Osteocyte (in vitro differentiated cells): ENCODE measurements around the gene HSD11B1. TPM values are rescaled to one million over a fixed set of nuclear protein-coding genes. Genes with fewer than 3 reads are reported as not detected.
A peak's percentile ranks its signal among the peaks of the same experiment; 100 is the strongest.

Experiments used
- DNase-seq: peaks from one replicate; pipeline ENCODE4 v3.0.0; 2021; ENCODE audit warnings: mixed read lengths; ENCODE audit not compliant: unreplicated experiment; ENCODE audit errors: extremely low spot score
- H3K27ac Mint-ChIP-seq: one replicate; pipeline ENCODE4 v1.8.0; 2021; ENCODE audit warnings: mild to moderate bottlenecking, mixed read lengths; ENCODE audit not compliant: unreplicated experiment
- H3K27me3 Mint-ChIP-seq: one replicate; pipeline ENCODE4 v1.8.0; 2021; ENCODE audit warnings: mixed read lengths; ENCODE audit not compliant: unreplicated experiment
- H3K36me3 Mint-ChIP-seq: one replicate; pipeline ENCODE4 v1.8.0; 2021; ENCODE audit warnings: mixed read lengths; ENCODE audit not compliant: unreplicated experiment
- H3K4me1 Mint-ChIP-seq: one replicate; pipeline ENCODE4 v1.8.0; 2021; ENCODE audit warnings: mixed read lengths; ENCODE audit not compliant: unreplicated experiment
- H3K4me3 Mint-ChIP-seq: one replicate; pipeline ENCODE4 v1.8.0; 2021; ENCODE audit warnings: mild to moderate bottlenecking, moderate library complexity, mixed read lengths; ENCODE audit not compliant: unreplicated experiment
- H3K9me3 Mint-ChIP-seq: one replicate; pipeline ENCODE4 v1.8.0; 2021; ENCODE audit warnings: mixed read lengths; ENCODE audit not compliant: unreplicated experiment
- total RNA-seq: library from RNA; stranded (reverse); gene quantifications from 2 replicates; pipeline ENCODE4 v1.2.1, GENCODE V29; 2021
- TF ChIP-seq, protein P1 (sequence below): fragments of 200-600 bp; sonication (generic); IDR thresholded peaks from 2 replicates; pipeline ENCODE4 v1.5.0; 2021; ENCODE audit warnings: antibody characterized with exemption, mild to moderate bottlenecking, moderate library complexity

The HSD11B1 gene
- total RNA-seq, 1 donor from 2014 or later = not detected

DNA sequence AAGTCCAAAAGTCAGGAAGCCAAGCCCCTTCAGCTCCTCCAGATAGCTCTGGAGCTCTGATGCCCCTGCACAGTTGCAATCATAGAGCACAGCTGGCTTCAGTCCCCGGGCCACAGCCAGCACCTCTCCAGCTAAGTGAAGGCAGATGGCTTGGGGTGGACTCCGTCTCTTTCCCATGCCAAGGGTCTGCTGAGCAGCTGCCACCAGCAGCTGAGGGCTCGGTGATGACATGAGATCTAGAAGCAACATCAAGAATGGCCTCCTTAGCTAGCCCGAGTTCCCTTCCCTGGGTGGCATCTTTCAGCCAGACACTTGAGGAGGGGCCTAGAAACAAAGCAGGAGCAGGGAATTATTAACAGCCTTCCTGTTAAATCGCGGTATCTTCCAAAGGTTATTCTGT, 78.7 kb downstream of the HSD11B1 start:
- TF ChIP-seq, protein P1, sequence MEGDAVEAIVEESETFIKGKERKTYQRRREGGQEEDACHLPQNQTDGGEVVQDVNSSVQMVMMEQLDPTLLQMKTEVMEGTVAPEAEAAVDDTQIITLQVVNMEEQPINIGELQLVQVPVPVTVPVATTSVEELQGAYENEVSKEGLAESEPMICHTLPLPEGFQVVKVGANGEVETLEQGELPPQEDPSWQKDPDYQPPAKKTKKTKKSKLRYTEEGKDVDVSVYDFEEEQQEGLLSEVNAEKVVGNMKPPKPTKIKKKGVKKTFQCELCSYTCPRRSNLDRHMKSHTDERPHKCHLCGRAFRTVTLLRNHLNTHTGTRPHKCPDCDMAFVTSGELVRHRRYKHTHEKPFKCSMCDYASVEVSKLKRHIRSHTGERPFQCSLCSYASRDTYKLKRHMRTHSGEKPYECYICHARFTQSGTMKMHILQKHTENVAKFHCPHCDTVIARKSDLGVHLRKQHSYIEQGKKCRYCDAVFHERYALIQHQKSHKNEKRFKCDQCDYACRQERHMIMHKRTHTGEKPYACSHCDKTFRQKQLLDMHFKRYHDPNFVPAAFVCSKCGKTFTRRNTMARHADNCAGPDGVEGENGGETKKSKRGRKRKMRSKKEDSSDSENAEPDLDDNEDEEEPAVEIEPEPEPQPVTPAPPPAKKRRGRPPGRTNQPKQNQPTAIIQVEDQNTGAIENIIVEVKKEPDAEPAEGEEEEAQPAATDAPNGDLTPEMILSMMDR = no peak
- Mint-ChIP-seq H3K27me3 (peaks cover 22% of the 10 kb centered on the region), H3K9me3 (no peaks in the 10 kb centered on the region), H3K36me3 (no peaks in the 10 kb centered on the region), H3K27ac (no peak overlapping the region), H3K4me3 (peak overlapping the region; percentile 96), H3K4me1 (peaks cover 12% of the 10 kb centered on the region)
- DNase-seq = no peak

Other genes with a start within 250 kb of the HSD11B1 start
- gene CAMK1G, start 121.1 kb upstream of the HSD11B1 start, total RNA-seq = not detected in 2 replicates
- gene LAMB3, start 52.4 kb upstream of the HSD11B1 start, total RNA-seq = 2.6 and 4.1 TPM in 2 replicates
- 0.40 TPM in 1 of 2 replicates, not detected in the other for gene G0S2, start 29.4 kb upstream of the HSD11B1 start, total RNA-seq
- not detected in 2 replicates for gene TRAF3IP3, start 51.2 kb downstream of the HSD11B1 start, total RNA-seq
- 1.6 TPM in 2 replicates for gene C1orf74, start 79.7 kb downstream of the HSD11B1 start, total RNA-seq
- gene IRF6, start 101.3 kb downstream of the HSD11B1 start, total RNA-seq = 0.13 TPM in 1 of 2 replicates, not detected in the other
- gene UTP25, start 123.1 kb downstream of the HSD11B1 start, total RNA-seq = 7.1 and 7.3 TPM in 2 replicates
- gene SYT14, start 233.4 kb downstream of the HSD11B1 start, total RNA-seq = 0.10 and 0.16 TPM in 2 replicates